ENCODE measurements around the gene NPPA. TPM values are rescaled to one million over a fixed set of nuclear protein-coding genes. Genes with fewer than 3 reads are reported as not detected.

NPPA gene
- total RNA-seq, 4 donors from 2014 or later: not detected

DNA sequence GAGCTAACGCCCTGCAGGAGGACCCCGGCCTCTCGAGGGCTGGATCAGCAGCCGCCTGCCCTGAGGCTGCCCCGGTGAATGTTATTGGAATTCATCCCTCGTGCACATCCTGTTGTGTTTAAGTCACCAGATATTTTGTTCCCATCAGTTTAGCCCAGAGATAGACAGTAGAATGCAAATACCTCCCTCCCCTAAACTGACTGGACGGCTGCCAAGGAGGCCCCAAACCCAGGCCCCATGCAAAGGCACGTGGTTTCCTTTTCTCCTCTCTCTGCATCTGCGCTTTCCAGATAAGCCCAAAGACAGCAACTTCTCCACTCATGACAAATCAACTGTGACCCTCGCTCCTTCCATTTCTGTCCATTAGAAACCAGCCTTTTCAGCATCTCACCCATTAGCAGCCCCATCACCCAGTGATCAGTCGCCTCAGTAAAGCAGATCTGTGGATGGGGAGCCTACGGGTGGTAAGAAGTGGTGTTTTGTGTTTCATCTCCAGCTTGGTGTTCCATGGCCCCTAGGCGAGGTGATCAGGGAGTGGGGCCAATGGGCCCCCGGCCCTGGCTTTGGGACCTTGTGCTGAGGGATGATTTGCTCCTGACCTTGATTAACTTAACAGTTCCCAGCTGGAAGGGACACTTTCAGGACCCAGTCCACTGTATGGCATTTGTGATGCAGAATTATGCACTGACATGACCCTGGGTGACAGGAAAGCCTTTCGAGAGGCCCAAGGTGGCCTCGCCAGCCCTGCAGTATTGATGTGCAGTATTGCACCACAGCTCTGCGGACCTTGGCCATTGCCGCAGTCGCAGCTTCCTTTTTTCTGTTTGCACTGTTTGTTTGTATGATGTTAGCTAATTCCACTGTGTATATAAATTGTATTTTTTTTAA, 5.2 kb downstream of the NPPA start:
- no peaks in the 10 kb centered on the region for H3K4me1 ChIP-seq
- no peak overlapping the region for H3K4me3 ChIP-seq
- DNase-seq: peak in 1 of 2 donors; percentile 28
- H3K27me3 ChIP-seq: no peaks in the 10 kb centered on the region
- H3K36me3 ChIP-seq: no peaks in the 10 kb centered on the region
- intact Hi-C loops (cut with DNase I; ENCODE audit: low total_unique reads): no loop called here
- no peak overlapping the region for H3K27ac ChIP-seq
- no peaks in the 10 kb centered on the region for H3K9me3 ChIP-seq
- TF ChIP-seq CTCF (IDR thresholded peaks at IDR 0.05) (no peak), POLR2A (IDR thresholded peaks at IDR 0.05) (no peak)

DNA sequence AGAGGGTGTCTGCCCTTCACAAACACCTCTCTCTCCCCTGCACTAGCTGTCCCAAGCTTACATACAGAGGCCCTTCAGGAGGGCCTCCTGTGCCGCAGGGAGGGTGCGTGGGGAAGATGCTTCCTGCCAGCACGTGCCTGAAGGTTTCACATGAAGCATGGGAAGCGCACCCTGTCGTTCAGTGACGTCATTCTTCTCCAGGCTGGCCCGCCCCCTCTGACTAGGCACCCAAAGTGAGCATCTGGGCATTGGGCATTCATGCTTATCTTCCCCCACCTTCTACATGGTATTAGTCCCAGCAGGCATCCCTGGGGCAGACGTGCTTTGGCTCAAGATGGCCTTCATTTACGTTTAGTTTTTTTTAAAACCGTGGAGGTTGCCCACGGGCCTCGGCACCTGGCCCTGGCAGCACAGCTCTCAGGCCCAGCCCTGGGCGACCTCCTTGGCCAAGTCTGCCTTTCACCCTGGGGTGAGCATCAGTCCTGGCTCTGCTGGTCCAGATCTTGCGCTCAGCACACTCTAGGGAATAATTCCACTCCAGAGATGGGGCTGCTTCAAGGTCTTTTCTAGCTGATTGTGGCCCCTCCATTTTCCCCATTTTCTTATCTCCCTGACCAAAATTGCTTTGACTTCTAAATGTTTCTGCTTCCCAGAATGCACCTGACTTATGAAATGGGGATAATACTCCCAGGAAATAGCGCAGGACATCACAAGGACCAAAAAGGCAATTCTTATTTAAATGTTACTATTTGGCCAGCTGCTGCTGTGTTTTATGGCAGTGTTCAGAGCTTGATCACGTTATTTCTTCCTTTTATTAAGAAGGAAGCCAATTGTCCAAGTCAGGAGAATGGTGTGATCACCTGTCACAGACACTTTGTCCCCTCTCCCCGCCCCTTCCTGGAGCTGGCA, 6.1 kb downstream of the NPPA start:
- no peak for DNase-seq
- Histone ChIP-seq H3K36me3 (no peaks in the 10 kb centered on the region), H3K27me3 (no peaks in the 10 kb centered on the region), H3K27ac (no peak overlapping the region), H3K9me3 (no peaks in the 10 kb centered on the region), H3K4me3 (no peak overlapping the region), H3K4me1 (no peaks in the 10 kb centered on the region)
- intact Hi-C loops (cut with DNase I; ENCODE audit: low total_unique reads): no loop called here
- no peak for TF ChIP-seq POLR2A (IDR thresholded peaks at IDR 0.05)
- no peak for TF ChIP-seq CTCF (IDR thresholded peaks at IDR 0.05)

GRCh38 chr1:11839727-11840705, 7.6 kb downstream of the NPPA start:
- H3K4me1 ChIP-seq: no peaks in the 10 kb centered on the region
- intact Hi-C loops (cut with DNase I; ENCODE audit: low total_unique reads): loop anchor here (10.0 kb wide), 1 partner anchor 55 kb away; no protein-coding TSS in a partner anchor
- H3K27me3 ChIP-seq: no peaks in the 10 kb centered on the region
- no peak for TF ChIP-seq CTCF (IDR thresholded peaks at IDR 0.05)
- TF ChIP-seq POLR2A (IDR thresholded peaks at IDR 0.05): no peak
- no peak overlapping the region for H3K4me3 ChIP-seq
- H3K36me3 ChIP-seq: no peaks in the 10 kb centered on the region
- H3K9me3 ChIP-seq: no peaks in the 10 kb centered on the region
- no peak overlapping the region for H3K27ac ChIP-seq
- no peak for DNase-seq

DNA sequence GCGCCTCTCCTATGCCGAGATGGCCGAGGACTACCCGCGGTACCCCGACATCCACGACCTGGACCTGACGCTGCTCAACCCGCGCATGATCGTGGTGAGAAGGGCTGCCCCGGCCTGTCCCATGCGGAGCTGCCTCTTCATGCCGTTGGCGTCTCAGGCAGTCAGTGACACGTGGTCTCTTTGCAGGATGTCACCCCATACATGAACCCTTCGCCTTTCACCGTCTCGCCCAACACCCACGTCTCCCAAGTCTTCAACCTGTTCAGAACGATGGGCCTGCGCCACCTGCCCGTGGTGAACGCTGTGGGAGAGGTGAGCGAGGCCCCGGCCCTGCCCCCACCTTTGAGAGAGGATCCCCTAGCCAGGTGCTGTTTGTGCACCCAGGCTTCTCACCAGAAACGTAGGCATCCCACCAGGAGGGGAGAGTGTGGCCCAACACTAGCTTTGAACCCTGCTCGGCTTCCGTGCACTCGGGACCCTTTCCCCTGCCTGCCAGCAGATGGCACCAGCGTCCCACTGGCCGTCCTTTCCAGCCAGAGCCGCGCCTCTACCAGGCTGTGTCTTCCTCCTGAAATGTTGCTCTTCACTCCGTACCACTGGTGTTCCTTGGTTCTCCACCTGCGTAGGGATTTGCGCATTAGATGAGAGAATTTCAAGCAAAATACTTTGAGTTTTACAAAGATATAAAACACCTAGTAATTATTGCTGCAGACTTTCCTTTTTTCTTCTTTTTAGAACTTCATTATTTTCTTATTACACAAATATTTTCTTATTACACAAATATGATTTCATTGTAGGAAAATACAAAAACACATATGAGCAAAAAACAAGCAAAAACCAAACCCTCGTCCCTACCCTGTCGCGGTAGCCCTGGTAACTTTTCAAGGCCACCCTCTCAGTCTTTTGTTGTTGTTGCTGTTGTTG, 9.0 kb downstream of the NPPA start:
- intact Hi-C loops (cut with DNase I; ENCODE audit: low total_unique reads): loop anchor here (10.0 kb wide), 1 partner anchor 56 kb away; no protein-coding TSS in a partner anchor
- no peaks in the 10 kb centered on the region for H3K4me1 ChIP-seq
- H3K27me3 ChIP-seq: no peaks in the 10 kb centered on the region
- no peaks in the 10 kb centered on the region for H3K36me3 ChIP-seq
- peak; percentile 64 to 74 for DNase-seq
- TF ChIP-seq CTCF (IDR thresholded peaks at IDR 0.05) (peak; percentile 93 to 96 (median 94)), POLR2A (IDR thresholded peaks at IDR 0.05) (no peak)
- no peak overlapping the region for H3K4me3 ChIP-seq
- H3K9me3 ChIP-seq: no peaks in the 10 kb centered on the region
- H3K27ac ChIP-seq: no peak overlapping the region

All from uterus (tissue), 4 donors.